NCI-H510A (cell line): Measurements from ENCODE around the gene PHACTR3.

Experiments
- DNase-seq: peaks from one replicate; lab custom pipeline; 2025; lab: John Stamatoyannopoulos, UW

PHACTR3 gene

DNA sequence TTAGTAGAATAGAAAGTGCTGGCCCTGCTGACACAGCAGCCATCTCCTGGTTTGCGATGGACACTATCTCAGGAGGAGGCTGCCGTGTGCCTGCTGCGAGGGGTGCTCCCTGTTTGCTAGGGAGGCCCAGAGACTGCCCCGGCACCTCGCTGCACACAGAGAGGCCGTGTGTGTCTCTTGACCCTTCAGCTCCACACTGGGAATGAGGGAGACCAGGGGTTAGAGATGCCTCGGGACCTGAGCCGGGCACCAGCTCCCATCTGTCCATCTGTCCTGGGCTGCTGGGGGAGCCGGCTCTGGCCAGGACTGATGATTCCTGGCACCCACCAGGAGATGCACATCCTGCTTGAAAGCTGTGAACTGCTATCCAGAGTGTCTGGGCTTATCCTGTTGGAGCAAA, 18.2 kb downstream of the PHACTR3 start:
- no peak for DNase-seq

DNA sequence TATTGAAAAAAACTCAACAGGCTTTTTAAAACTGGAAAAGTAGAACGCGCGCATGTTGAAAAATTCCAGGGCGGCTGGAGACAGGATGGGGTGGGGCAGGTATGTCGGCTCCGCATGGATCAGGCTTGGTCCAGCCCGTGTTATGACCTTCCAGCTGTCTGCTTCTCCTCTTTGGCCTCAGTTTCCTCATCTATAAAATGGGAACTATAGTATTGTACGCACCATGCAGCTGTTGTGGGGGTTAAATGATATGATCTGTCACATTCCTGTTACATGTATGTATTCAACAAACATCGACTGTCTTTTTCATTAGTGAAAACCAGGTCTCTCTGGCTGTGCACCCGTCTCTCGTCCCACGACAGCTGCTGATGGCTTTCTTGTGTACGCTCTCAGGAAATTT, 18.8 kb downstream of the PHACTR3 start:
- no peak for DNase-seq

DNA sequence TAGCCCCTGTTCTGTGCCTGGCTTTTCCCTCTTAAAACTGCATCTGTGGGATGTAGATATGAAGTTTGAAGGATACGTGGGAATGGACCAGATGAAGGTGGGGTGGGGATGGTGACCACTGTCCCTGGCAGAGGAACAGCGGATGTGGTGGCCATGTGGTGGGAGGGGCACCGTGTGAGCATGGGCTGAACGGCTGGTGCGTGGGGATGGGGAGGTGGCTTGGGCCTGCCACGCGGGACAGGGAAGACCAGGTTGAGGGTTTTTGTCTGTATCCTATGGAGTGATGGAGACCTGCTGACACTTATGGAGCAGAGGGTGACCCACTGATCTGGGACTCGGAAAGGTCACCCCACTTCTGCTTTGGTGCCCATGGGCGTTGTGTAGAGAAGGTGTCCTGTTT, 19.2 kb downstream of the PHACTR3 start:
- DNase-seq, result no peak

DNA sequence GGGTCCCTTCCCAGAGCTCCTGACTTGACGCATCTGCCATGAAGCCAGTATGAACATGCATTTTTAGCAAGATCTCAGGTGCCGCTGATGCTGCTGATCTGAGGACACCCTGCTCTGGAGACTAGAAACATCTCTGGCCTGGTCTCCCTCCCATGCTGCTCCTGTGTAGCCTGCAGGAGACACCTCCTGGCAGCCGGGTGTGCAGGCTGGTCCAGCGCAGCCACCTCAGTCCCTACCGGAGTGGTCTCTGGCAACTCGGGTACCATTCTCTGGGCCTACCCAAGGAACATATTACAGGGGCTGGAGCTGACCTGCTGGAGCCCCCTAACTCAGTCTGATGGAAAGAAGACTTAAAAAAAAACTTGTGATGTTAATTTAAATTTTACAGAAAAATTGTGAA, 20.1 kb downstream of the PHACTR3 start:
- no peak for DNase-seq

DNA sequence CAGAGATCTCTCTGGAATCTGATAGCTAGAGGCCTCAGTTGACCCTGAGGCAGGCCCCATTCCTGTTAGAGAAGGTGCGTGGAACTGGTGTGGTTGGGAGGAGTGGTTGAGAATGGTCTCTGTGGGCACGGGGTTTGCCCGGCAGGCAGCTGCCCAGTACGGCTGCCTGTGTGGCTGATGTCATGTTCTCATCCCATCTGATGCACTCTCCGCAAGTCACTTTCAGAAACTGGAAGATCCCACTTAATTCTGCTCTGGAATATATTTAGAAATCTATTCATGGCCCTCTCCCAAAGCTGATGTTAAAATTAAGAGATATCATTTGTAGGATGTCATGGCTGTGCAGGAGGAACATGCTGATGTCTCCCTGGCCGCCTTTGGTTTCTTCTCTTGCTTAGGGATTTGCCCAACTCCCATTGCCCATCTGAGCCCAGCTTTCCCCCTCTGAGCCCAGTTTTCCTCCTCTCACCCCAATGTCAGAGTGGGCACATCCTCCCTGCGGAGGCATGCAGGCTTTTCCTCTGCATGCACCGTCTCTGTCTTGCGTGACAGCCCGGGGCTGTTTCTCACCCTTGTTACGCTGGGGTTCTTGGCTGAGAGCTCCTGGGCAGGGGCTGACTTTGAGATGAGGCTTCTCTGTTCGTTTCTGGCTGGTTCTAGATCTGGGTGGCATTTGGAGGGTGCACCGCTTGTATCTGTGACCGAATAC, 21.0 kb downstream of the PHACTR3 start:
- no peak for DNase-seq

DNA sequence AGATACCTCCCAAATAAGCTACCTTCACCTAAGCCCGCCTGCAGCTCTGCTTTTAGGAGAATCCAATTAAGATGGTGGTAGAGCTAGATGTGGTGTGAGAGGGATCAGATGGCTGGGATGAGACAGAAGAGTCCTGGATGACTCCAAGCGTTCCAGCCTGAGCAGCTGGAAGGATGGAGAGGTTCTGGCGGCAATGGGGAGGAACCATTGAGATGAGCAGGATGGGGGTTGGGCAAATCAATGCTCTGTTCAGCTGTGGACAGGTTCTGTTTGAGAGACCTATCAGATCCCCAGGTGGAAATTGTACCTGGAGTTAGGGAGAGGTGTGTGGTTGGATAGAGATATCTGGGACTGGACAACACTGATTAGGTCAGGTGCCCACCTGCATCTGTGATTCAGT, 23.0 kb downstream of the PHACTR3 start:
- no peak for DNase-seq

DNA sequence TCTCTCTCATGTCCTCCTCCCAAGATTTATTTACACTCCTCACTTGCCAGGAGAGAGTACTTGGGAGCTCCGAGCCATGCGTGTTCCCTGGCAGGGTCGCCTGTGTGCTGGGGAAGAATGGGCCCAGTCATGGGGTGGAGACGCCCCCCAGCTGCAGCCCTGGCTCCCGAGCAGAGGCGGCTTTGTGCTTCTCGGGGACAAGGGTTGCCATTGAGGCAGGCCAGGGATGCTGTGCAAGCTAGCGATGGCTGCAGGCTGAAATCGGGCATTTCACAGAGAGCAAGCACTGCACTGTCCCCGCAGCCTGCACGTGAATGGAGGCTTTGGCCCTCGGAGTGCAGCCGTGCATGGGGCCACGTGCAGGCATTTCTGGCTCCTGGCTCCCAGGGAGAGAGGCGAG, 23.8 kb downstream of the PHACTR3 start:
- DNase-seq, result no peak

DNA sequence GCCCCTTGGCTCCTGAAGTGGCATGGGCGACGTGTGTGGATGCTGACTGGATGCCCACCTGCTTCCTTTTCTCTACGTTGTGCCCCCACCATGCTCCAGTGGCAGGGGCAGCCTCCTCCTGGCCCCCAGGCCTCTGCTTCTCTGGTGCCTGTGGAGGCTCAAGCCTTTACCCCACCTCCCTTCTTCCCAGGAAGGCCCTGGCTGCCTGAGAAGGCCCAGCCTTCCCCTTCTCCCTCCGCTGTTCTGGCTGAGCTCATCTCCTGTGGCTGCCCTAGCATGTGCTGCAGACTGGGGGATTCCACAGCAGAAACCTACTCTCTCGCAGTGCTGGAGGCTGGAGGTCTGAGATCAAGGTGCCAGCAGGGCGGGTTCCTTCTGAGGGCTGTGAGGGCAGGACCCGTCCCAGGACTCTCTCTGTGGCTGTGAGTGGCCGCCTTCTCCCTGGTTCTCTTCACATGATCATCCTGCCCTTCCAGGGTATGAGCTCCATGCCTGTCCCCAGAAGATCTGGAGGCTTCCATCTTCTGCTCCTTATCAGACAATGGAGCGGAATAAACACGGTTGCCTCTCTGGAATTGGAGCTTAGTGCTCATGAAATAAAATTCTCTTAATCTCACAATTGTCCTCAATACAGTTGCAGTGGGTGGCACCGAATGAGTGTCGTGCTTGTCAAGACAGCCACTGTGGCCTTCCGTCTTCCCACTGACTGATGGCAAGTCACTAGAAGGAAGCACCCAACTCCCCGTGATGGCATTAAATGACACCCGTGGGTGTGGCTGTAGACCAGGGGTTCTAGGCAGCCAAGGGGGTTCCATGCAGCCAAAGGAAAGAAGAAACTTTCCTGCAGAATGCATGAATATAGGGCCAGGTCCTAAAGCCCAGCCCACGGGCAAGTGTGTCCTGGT, 25.1 kb downstream of the PHACTR3 start:
- no peak for DNase-seq

DNA sequence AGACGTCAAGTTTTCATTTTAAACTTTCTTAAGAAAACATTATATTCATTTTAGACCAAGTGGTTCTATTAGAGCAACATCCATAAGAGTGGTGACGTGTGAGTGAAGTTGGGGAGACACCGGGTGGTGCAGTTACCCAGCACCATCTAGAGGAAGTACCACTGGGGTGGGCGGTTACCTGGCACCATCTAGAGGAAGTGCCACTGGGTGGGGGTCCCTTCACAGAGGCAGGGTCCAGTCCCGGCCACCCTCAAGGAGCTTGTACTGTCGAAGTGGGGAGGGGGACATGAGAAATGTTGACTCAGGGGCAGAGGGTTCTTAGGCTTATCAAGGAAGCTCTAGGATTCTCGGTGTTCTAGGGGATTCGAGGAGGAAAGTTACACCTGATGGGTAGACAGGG, 26.2 kb downstream of the PHACTR3 start:
- no peak for DNase-seq

DNA sequence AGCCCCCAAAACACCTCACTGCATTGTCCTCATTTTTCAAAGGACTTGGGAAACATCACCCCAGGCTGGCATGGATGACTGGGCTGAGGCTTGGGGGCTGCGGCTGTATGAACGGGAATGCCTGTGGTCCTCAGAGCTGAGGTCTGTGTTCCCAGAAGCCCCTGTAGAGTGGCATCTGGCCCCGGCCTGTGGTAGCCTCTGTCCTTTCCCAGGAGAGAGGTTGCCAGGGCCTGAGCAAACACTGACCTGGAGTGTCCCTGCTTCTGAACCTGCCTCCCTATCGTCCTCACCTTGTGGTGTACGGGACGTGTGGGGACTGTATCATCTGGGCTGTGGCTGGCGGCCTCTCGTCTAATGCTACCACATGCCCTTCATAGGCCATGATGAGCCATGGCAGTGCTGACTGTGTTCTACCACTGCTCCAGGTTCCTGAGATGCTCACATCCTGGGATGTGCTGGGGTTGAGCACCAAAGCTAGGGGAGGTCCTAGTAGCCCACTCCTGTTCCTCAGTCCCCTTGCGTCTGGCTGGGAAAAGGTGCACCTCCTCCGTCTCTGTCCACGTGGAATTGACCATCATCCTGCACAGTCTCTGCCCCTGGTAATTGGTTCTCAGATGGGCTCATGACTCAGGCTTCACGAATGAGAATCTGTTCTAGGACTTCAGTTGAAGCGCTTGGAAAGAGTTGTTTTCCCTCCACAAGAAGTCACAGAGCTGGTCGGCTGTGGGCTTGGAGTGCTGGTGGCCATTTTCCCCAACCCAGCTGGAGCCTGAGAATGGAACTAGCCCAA, 27.6 kb downstream of the PHACTR3 start:
- DNase-seq, result no peak

DNA sequence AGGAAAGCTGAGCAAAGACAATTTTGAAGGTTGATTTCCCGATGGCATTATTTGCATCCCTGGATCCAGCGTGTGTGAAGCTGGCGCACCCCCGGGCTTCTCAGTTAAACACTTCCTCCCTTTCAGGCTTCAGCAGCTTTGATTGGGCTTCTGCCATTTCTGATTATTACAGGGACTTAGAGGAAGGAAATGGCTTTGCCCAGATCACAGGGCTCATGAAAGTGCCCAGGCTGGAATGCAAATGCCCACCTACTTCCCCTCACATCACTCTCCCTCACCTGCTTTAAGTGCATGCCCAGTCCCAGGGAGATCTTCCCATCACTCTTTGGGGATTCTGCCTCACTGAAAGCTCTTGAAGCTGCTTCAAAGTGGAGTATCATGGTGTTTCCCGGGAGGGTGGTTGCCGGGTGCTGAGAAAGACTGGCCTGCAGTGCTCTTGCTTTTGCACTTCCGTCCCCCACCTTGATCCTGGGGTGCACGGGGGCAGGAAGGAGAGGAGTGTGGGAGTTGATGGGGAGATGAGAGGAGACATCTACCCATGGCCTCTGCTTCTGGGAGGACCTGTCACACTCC, 28.3 kb downstream of the PHACTR3 start:
- DNase-seq, result no peak

DNA sequence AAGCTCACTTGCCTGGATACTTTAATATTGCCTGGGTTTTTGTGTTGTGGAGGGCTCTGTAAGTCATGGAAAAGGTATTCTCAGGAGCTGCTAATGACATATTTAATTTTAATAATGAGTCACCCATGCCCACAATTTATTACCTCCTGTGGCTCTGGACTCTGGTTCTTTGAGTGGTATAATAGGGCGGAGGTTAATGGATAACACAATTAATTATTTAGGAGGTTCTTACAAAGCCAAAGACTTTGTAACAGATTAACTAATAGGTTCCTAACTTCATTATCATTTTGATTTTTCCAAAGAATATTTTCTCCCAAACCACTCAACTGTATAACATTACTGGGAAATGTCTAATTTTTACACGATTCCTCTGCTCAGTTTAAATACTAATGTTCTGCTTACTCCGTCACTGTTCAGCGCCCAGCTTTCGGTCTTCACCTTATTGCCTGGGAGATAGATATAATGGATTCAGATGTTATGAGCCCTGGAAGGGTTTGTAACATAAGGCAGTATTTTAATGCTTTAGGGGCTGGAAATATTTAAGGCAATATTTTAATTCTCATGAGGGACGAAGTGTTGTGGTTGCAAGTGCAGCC, 29.4 kb downstream of the PHACTR3 start:
- DNase-seq, result no peak

DNA sequence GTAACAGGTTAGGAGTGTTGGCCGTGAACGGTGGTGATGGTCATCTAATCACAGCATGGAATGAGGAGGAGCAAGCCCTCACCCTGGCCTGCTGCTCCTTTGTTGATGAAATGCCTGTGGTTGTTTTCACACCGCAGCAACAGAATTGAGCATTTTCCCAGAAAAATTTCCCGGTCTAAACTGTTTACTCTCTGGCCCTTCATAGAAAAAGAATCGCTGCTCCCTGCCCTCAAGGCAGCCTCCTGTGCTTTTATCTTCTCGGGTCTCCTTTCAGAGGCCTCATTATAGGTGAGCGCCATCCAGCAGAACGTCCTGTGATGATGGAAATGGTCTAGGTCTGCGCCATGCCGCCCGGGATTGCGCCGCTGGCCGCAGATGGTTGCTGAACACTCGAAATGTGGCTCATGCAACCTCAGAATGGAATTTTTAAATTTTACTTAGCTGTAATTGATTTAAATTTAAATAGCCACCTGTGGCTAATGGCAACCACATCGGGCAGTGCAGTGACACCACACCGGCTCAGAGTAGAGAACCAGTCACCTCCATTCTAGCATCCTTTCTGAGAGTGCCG, 30.2 kb downstream of the PHACTR3 start:
- no peak for DNase-seq

DNA sequence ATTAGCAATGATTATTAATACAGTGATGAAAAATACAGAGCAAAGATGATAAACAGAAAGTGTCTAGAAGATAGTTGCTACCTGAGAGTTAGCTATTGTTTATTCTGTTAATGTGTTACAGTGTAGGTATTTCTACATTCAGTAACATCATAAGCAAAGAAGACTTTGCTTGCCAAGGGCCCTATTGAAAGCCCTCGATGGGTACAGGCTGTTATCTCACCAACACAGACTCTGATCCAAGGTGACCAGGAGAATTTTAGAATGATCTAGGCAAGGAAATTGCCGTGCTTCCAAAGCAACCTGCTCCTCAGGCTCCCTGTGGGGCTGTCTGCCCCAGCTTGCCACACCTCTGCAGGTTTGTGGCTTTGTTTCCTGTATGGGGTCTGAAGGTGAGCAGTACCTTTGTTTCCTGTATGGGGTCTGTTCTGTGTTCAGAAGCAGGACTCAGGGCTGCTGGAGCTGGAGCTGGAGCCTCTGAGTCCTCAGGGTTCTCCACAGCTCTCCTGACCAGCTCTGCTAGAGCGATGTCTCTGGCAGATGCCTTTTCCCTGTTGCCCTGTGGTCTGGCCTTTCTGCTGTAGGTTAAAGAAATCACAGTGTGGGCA, 32.5 kb downstream of the PHACTR3 start:
- no peak for DNase-seq

DNA sequence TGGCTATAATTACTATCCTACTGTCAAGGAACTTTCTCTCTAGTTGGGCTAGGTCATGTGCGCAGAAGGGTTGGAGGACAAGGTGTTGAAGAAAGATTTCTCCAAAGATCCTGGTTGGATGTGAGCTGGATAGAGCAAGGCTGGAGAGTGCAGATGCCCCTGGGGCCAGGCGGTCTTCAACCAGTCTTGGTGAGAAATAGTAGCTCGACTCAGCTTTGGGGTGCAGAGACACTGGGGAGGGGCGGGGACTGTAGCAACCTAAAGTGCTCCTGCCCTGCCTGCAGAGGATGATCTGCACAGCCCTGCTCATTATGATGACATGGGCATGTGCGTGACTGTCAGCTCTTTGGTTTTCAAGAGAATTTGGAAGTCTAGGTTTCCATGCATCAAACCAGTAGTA, 35.9 kb downstream of the PHACTR3 start:
- no peak for DNase-seq

DNA sequence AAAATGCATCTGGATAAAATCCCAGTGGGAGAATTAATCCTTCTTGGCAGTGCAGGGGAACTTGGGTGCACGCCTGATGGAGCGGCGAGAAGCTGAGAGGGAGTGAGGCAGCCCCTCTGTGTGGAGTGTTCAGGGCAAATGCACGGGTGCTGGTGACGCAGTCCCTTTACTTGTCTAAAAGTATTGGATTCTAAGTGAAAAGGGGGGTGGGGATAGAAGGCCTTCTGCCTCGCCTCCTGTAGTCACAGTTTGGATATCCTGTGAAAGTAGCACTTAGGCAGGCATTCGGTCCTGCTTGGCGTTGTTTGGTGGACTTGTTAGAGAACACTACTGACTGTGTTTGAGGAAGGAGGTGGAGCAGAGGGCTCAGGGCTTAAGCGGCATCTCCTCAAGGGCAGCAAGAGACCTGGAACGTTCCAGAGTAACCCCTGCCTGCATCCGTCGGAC, 39.3 kb downstream of the PHACTR3 start:
- no peak for DNase-seq

DNA sequence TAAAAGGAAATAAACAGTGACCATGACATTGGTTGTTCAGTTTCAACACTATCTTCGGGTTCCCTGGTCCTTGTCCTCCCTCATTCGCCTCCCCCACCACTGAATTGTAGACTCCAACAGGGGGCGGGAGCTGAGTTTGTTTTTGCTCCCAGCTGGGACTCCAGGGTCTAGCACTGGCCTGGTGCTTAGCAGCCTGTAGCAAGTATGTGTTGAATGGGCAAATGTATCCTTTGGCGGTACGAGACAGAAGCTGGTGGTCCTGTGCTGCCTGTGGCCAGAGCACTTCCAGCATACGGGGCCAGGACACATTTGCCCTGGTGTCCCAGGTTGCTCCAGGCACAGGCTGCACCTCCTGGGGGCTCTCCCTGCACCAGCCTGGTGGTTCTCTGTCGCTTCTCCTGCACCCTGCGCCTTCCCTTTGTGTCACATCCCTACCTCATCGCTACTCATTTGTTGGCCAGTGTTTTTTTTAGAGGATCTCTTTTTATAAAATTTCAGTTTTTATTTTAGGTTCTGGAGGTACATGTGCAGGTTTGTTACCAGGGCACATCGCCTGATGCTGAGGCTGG, 40.1 kb downstream of the PHACTR3 start:
- DNase-seq, result no peak

DNA sequence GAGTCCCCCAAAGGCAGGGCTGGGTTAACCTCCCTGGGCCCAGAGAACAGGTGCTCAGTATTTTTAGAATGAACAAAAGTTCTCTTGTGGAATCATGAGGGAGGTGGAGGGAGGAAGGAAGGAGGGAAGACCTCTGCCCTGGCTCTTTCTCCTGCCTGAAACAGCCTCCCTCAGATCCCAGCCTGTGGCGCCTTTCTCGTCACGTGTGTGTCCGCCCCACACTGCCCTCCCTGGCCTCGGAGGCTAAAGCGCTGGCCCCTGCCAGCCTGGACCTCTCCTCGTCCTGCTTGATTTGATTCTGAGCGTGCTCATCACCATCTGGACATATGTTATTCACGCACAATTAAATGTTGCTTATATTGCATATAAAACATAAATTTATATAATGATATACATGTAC, 40.9 kb downstream of the PHACTR3 start:
- DNase-seq, result no peak

DNA sequence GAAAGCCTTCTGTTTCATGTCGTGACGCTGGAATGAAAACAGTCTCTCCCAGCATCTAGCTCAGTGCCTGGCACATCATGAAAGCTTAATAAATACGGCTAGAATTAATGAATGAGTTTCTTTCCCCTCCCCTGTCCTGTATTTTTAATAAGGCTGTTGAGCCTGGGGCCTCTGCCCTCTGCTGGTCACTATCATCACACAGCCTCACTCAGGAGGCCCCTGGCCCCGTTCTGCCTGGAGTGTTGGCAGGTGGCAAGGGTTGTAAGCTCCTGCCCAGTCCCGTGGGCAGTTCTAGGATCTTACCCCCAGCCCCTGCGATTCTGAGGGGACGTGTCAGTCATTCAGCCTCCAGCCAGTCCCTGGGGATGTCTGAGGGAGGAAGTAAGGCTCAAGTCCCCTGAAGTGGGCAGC, 41.4 kb downstream of the PHACTR3 start:
- DNase-seq, result no peak

DNA sequence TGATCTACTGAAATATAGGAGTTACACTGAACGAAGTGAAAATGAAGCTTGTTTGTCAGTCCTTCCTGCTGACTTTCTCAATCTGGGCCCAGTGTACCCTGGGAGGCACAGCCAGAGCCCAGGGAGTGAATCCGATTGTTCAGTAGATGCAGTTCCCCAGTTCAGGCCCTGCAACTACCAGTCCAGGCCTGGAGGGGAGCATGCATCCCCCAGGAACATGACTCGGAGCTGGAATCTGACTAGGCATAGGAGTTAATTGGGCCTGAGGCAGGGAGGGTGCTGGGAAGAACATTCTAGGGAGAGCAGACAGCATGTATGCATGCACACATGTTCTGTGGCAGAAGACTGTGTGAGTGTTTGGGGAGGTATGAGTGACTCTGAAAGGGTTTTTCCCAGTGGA, 42.1 kb downstream of the PHACTR3 start:
- DNase-seq, result no peak

DNA sequence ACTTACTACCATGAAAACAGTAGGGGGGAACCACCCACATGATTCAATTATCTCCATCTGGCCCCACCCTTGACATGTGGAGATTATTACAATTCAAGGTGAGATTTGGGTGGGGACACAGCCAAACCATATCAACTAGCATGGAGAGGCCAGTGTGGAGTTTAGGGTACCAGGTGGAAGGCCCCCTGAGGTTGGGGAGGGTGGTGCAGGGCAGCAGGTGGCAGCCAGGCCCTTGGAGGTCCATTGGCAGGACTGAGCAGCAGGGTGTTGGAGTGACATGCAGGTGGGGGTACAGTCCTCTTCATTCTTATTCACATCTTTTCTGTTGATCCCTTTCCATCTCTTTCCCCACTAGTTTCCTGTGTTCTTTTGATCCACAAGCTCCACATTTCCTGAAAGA, 42.9 kb downstream of the PHACTR3 start:
- DNase-seq, result no peak
